ENCODE results near the gene GET4. TPM values are rescaled to one million over a fixed set of nuclear protein-coding genes. Genes with fewer than 3 reads are reported as not detected.

Gene GET4
- total and polyA plus RNA-seq, 2 donors from 2014 or later, result 44.8 to 80.8 TPM

- Histone ChIP-seq H3K4me1 (ENCODE audit: control insufficient read depth in 2 of 3, insufficient read depth in 2 of 3, low read depth in 1 of 3, low read length in 3 of 3) (no peaks in the 10 kb centered on the region), H3K9me3 (ENCODE audit: control insufficient read depth in 2 of 3, insufficient read depth in 1 of 3, low read length in 3 of 3) (no peaks in the 10 kb centered on the region), H3K27me3 (ENCODE audit: control insufficient read depth, insufficient read depth, low read length) (no peaks in the 10 kb centered on the region), H3K27ac (ENCODE audit: low read depth in 2 of 2, low read length in 2 of 2) (peak overlapping the region in 1 of 2 donors; percentile 13), H3K9ac (ENCODE audit: low read length in 3 of 3) (no peak overlapping the region), H3K36me3 (ENCODE audit: control insufficient read depth in 2 of 3, insufficient read depth in 3 of 3, low read length in 3 of 3) (peaks cover 6 to 65% (median 47%) of the 10 kb centered on the region in 3 donors), H3K4me3 (ENCODE audit: low read length in 3 of 3) (no peak overlapping the region)
- DNase-seq (no peak), FAIRE-seq (no peak)
- intact Hi-C loops (cut with DNase I), result no loop called here
- TF ChIP-seq, protein P1, sequence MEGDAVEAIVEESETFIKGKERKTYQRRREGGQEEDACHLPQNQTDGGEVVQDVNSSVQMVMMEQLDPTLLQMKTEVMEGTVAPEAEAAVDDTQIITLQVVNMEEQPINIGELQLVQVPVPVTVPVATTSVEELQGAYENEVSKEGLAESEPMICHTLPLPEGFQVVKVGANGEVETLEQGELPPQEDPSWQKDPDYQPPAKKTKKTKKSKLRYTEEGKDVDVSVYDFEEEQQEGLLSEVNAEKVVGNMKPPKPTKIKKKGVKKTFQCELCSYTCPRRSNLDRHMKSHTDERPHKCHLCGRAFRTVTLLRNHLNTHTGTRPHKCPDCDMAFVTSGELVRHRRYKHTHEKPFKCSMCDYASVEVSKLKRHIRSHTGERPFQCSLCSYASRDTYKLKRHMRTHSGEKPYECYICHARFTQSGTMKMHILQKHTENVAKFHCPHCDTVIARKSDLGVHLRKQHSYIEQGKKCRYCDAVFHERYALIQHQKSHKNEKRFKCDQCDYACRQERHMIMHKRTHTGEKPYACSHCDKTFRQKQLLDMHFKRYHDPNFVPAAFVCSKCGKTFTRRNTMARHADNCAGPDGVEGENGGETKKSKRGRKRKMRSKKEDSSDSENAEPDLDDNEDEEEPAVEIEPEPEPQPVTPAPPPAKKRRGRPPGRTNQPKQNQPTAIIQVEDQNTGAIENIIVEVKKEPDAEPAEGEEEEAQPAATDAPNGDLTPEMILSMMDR (IDR thresholded peaks at IDR 0.05; ENCODE audit: borderline replicate concordance, extremely low read depth, insufficient read depth), result no peak
Observed at GRCh38 chr7:856444-857095, 19.8 kb upstream of the GET4 start.

- no peak overlapping the region for H3K4me3 ChIP-seq (ENCODE audit: low read length in 3 of 3)
- DNase-seq (peak in 1 of 5 donors; percentile 9), FAIRE-seq (no peak)
- no peaks in the 10 kb centered on the region for H3K9me3 ChIP-seq (ENCODE audit: control insufficient read depth in 2 of 3, insufficient read depth in 1 of 3, low read length in 3 of 3)
- H3K36me3 ChIP-seq (ENCODE audit: control insufficient read depth in 2 of 3, insufficient read depth in 3 of 3, low read length in 3 of 3), result peaks cover 6 to 69% (median 45%) of the 10 kb centered on the region in 3 donors
- TF ChIP-seq, protein P1 (IDR thresholded peaks at IDR 0.05; ENCODE audit: borderline replicate concordance, extremely low read depth, insufficient read depth), result no peak
- H3K27ac ChIP-seq (ENCODE audit: low read depth in 2 of 2, low read length in 2 of 2), result no peak overlapping the region
- H3K4me1 ChIP-seq (ENCODE audit: control insufficient read depth in 2 of 3, insufficient read depth in 2 of 3, low read depth in 1 of 3, low read length in 3 of 3), result no peaks in the 10 kb centered on the region
- H3K27me3 ChIP-seq (ENCODE audit: control insufficient read depth, insufficient read depth, low read length), result no peaks in the 10 kb centered on the region
- no peak overlapping the region for H3K9ac ChIP-seq (ENCODE audit: low read length in 3 of 3)
- intact Hi-C loops (cut with DNase I), result no loop called here
Observed at GRCh38 chr7:857661-858060, 18.7 kb upstream of the GET4 start.

GRCh38 chr7:859359-860030 lies 16.9 kb upstream of the GET4 start:
- H3K4me1 ChIP-seq (ENCODE audit: control insufficient read depth in 2 of 3, insufficient read depth in 2 of 3, low read depth in 1 of 3, low read length in 3 of 3), result no peaks in the 10 kb centered on the region
- intact Hi-C loops (cut with DNase I), result no loop called here
- H3K9ac ChIP-seq (ENCODE audit: low read length in 3 of 3), result no peak overlapping the region
- TF ChIP-seq, protein P1 (IDR thresholded peaks at IDR 0.05; ENCODE audit: borderline replicate concordance, extremely low read depth, insufficient read depth), result no peak
- H3K36me3 ChIP-seq (ENCODE audit: control insufficient read depth in 2 of 3, insufficient read depth in 3 of 3, low read length in 3 of 3), result peaks cover 6 to 62% (median 30%) of the 10 kb centered on the region in 3 donors
- DNase-seq (no peak), FAIRE-seq (no peak)
- H3K9me3 ChIP-seq (ENCODE audit: control insufficient read depth in 2 of 3, insufficient read depth in 1 of 3, low read length in 3 of 3), result no peaks in the 10 kb centered on the region
- H3K27me3 ChIP-seq (ENCODE audit: control insufficient read depth, insufficient read depth, low read length), result no peaks in the 10 kb centered on the region
- H3K27ac ChIP-seq (ENCODE audit: low read depth in 2 of 2, low read length in 2 of 2), result no peak overlapping the region
- H3K4me3 ChIP-seq (ENCODE audit: low read length in 3 of 3), result no peak overlapping the region

All from kidney (tissue), 14 donors.